H9 (cell line): ENCODE results near the gene PTCD1. TPM values are rescaled to one million over a fixed set of nuclear protein-coding genes. Genes with fewer than 3 reads are reported as not detected.

Experiments
- DNase-seq: peaks from one replicate; pipeline ENCODE4 v3.0.0-alpha.2; 2017
- H2AFZ ChIP-seq: one replicate; pipeline ENCODE4 v1.6.1; 2013; ENCODE audit warnings: mild to moderate bottlenecking, low read length, control low read depth, moderate library complexity
- H2AK5ac ChIP-seq: 2 replicates; pipeline ENCODE4 v1.6.1; 2013; ENCODE audit warnings: low read length, control low read depth, mixed read lengths; ENCODE audit not compliant: insufficient read length
- H2BK120ac ChIP-seq: one replicate; pipeline ENCODE4 v1.6.1; 2013; ENCODE audit warnings: low read depth, mild to moderate bottlenecking, low read length, control low read depth, inconsistent platforms; ENCODE audit not compliant: poor library complexity, severe bottlenecking
- H2BK12ac ChIP-seq: 2 replicates; pipeline ENCODE4 v1.6.1; 2013; ENCODE audit warnings: low read length, control low read depth, mixed read lengths, low read depth; ENCODE audit not compliant: insufficient read length
- H2BK15ac ChIP-seq: 2 replicates; pipeline ENCODE4 v1.6.1; 2013; ENCODE audit warnings: low read depth, low read length, control low read depth
- H2BK20ac ChIP-seq: one replicate; pipeline ENCODE4 v1.6.1; 2013; ENCODE audit warnings: low read depth, mild to moderate bottlenecking, low read length, control low read depth, inconsistent platforms; ENCODE audit not compliant: poor library complexity, severe bottlenecking
- H2BK5ac ChIP-seq: 2 replicates; pipeline ENCODE4 v1.6.1; 2013; ENCODE audit warnings: low read length, control low read depth, mixed read lengths; ENCODE audit not compliant: insufficient read length
- H3K14ac ChIP-seq: 2 replicates; pipeline ENCODE4 v1.6.1; 2013; ENCODE audit warnings: low read length, control low read depth; ENCODE audit not compliant: insufficient read depth
- H3K18ac ChIP-seq: 2 replicates; pipeline ENCODE4 v1.6.1; 2013; ENCODE audit warnings: low read depth, mild to moderate bottlenecking, mixed read lengths, low read length, control low read depth; ENCODE audit not compliant: insufficient read length
- H3K23ac ChIP-seq: 2 replicates; pipeline ENCODE4 v1.6.1; 2013; ENCODE audit warnings: low read length, control low read depth, mixed read lengths, low read depth; ENCODE audit not compliant: insufficient read length
- H3K23me2 ChIP-seq: 2 replicates; pipeline ENCODE4 v1.6.1; 2013; ENCODE audit warnings: low read depth, mild to moderate bottlenecking, mixed read lengths, low read length, control low read depth; ENCODE audit not compliant: insufficient read length, poor library complexity, severe bottlenecking
- H3K27ac ChIP-seq: 2 replicates; pipeline ENCODE4 v1.5.1; 2013; ENCODE audit warnings: low read length, control low read depth, mixed read lengths, low read depth; ENCODE audit not compliant: insufficient read length
- H3K27me3 ChIP-seq: 2 replicates; pipeline ENCODE4 v1.6.1; 2013; ENCODE audit warnings: low read length, control low read depth, inconsistent platforms; ENCODE audit not compliant: insufficient read depth
- H3K4ac ChIP-seq: 2 replicates; pipeline ENCODE4 v1.6.1; 2013; ENCODE audit warnings: low read depth, mild to moderate bottlenecking, control low read depth, inconsistent platforms, low read length, moderate library complexity
- H3K4me1 ChIP-seq: 2 replicates; pipeline ENCODE4 v1.6.1; 2013; ENCODE audit warnings: low read length, control low read depth, inconsistent platforms; ENCODE audit not compliant: insufficient read depth
- H3K4me2 ChIP-seq: 2 replicates; pipeline ENCODE4 v1.6.1; 2013; ENCODE audit warnings: low read length, control low read depth, mixed read lengths; ENCODE audit not compliant: insufficient read length, insufficient read depth
- H3K56ac ChIP-seq: 2 replicates; pipeline ENCODE4 v1.6.1; 2013; ENCODE audit warnings: low read depth, mild to moderate bottlenecking, mixed read lengths, low read length, control low read depth; ENCODE audit not compliant: insufficient read length
- H3K79me1 ChIP-seq: 2 replicates; pipeline ENCODE4 v1.6.1; 2013; ENCODE audit warnings: low read depth, mild to moderate bottlenecking, moderate library complexity, low read length, control low read depth, inconsistent platforms; ENCODE audit not compliant: insufficient read depth, poor library complexity, severe bottlenecking
- H3K79me2 ChIP-seq: 2 replicates; pipeline ENCODE4 v1.6.1; 2013; ENCODE audit warnings: low read length, control low read depth, inconsistent platforms; ENCODE audit not compliant: insufficient read depth
- H3K9ac ChIP-seq: 2 replicates; pipeline ENCODE4 v1.6.1; 2013; ENCODE audit warnings: low read length, control low read depth, mixed read lengths; ENCODE audit not compliant: insufficient read length; ENCODE audit errors: extremely low read depth
- H3K9me3 ChIP-seq: one replicate; pipeline ENCODE4 v1.6.1; 2013; ENCODE audit warnings: low read depth, low read length, inconsistent platforms; ENCODE audit not compliant: control insufficient read depth
- H3T11ph ChIP-seq: one replicate; pipeline ENCODE4 v1.6.1; 2013; ENCODE audit warnings: mild to moderate bottlenecking, low read length, control low read depth, inconsistent platforms
- H4K20me1 ChIP-seq: one replicate; pipeline ENCODE4 v1.6.1; 2013; ENCODE audit not compliant: control insufficient read depth, insufficient read length, insufficient read depth
- H4K5ac ChIP-seq: 2 replicates; pipeline ENCODE4 v1.6.1; 2013; ENCODE audit warnings: low read depth, mild to moderate bottlenecking, mixed read lengths, low read length, control low read depth; ENCODE audit not compliant: insufficient read length
- H4K8ac ChIP-seq: replicated peaks from 2 replicates; pipeline ENCODE4 v1.6.1; 2013; ENCODE audit warnings: low read length, control low read depth, mixed read lengths, low read depth; ENCODE audit not compliant: insufficient read length
- H4K91ac ChIP-seq: 2 replicates; pipeline ENCODE4 v1.6.1; 2013; ENCODE audit warnings: low read depth, mild to moderate bottlenecking, moderate library complexity, mixed read lengths, low read length, control low read depth; ENCODE audit not compliant: insufficient read length
- H3K27ac Mint-ChIP-seq, 3 experiments: 2 replicates in 2 of 3; 3 replicates in 1 of 3; pipeline ENCODE4 v1.8.0; 2020 to 2021; ENCODE audit warnings: mixed read lengths in 3 of 3, mild to moderate bottlenecking in 1 of 3, moderate library complexity in 1 of 3
- H3K27me3 Mint-ChIP-seq: 2 replicates; pipeline ENCODE4 v1.8.0; 2021; ENCODE audit warnings: low read depth, mild to moderate bottlenecking, moderate library complexity, mixed read lengths
- H3K36me3 Mint-ChIP-seq, 3 experiments: 2 replicates in 2 of 3; 3 replicates in 1 of 3; pipeline ENCODE4 v1.8.0; 2020 to 2021; ENCODE audit warnings: low read depth in 3 of 3, mixed read lengths in 3 of 3; ENCODE audit not compliant: insufficient read depth in 1 of 3
- H3K4me1 Mint-ChIP-seq, 2 experiments: 2 replicates each; pipeline ENCODE4 v1.8.0; 2020; ENCODE audit warnings: mixed read lengths in 2 of 2
- H3K4me3 Mint-ChIP-seq, 2 experiments: 2 replicates in 1 of 2; 3 replicates in 1 of 2; pipeline ENCODE4 v1.8.0; 2020 to 2021; ENCODE audit warnings: mild to moderate bottlenecking in 2 of 2, mixed read lengths in 2 of 2, moderate library complexity in 1 of 2
- H3K9me3 Mint-ChIP-seq, 2 experiments: 2 replicates in 1 of 2; 3 replicates in 1 of 2; pipeline ENCODE4 v1.8.0; 2020; ENCODE audit warnings: mild to moderate bottlenecking in 2 of 2, mixed read lengths in 2 of 2, moderate library complexity in 1 of 2
- WGBS: extraction: QIAGEN DNeasy Blood & Tissue Kit; methylation state at CpG from one replicate; pipeline ENCODE4 v1.1.7; 2013; ENCODE audit warnings: missing lambda C conversion rate, low lambda C conversion rate, mixed read lengths; ENCODE audit not compliant: insufficient read length; ENCODE audit errors: extremely low coverage; 5-methylcytosine and 5-hydroxymethylcytosine counted together
- total RNA-seq: library from RNA; stranded (reverse); gene quantifications from 2 replicates; pipeline ENCODE4 v1.2.1, GENCODE V29; 2021
- TF ChIP-seq, protein P1 (sequence below): fragments of 200-600 bp; sonication (generic); conservative IDR thresholded peaks from 3 replicates; pipeline ENCODE4 v1.8.0; 2021; ENCODE audit warnings: antibody characterized with exemption, mild to moderate bottlenecking

Gene PTCD1
- total RNA-seq, 1 experiment from 2014 or later, result 12.8 TPM

DNA sequence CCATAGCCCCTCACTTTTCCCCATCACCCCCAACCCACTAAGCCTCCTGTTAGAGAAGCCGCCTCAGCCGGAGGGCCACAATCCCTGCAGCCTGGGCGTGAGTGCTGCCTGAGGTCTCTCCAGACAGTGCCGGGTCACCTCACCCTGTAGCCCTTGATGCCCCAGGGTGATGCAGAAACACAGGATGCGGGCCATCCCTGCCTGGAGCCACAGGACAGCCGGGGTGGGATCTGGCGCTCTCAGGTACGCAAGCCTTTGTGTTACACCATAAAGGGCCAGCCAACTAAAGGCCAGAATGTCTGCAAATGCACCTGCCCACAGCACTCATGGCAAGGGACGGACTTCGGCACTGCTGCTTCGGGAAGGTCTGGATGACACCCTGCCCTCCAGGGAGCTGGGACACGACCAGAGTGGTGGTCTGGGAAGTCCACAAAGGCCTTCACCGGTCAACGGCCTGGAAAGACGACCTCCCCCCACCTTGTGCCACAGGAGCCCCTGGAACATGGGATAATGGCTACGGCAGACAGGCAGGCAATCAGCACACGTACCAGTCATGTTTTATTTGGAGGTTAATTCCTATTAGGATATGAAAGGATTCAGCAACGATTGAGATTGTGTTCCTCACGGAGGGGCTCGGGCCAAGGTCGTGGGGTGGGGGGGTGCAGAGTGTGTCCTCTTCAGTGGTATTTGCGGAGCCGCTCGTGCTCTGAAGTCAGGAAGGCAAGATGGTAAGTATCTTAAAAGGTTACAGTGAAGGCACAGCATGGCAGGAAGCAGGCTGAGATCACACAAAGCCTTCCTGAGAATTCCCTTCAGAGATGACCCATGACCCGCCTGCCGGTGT lies 19.3 kb upstream of the PTCD1 start:
- Histone ChIP-seq H3K9ac (no peak overlapping the region), H3K14ac (no peak overlapping the region), H3K4me1 (no peaks in the 10 kb centered on the region), H2BK120ac (no peak overlapping the region), H3K4me2 (no peak overlapping the region), H3K79me1 (peaks cover 8% of the 10 kb centered on the region), H4K91ac (no peak overlapping the region), H4K5ac (no peak overlapping the region), H3K79me2 (peaks cover 4% of the 10 kb centered on the region; the same call in 1 of the 2 replicates), H3K9me3 (no peaks in the 10 kb centered on the region), H2BK15ac (no peak overlapping the region), H2BK5ac (no peak overlapping the region), H2AK5ac (no peak overlapping the region), H4K20me1 (no peaks in the 10 kb centered on the region), H3K23ac (no peak overlapping the region), H2AFZ (no peak overlapping the region), H2BK12ac (no peak overlapping the region), H3K56ac (no peak overlapping the region), H4K8ac (no peak overlapping the region), H3K18ac (no peak overlapping the region), H3K4ac (no peak overlapping the region), H3T11ph (no peak overlapping the region), H3K27ac (no peak overlapping the region), H3K23me2 (no peaks in the 10 kb centered on the region), H3K27me3 (no peaks in the 10 kb centered on the region), H2BK20ac (no peak overlapping the region)
- 0 out of 5 replicates have a peak, but pooled peaks cover 0 to 3% of the 10 kb centered on the region in 2 experiments for H3K9me3 Mint-ChIP-seq
- no CpG with 5 or more reads among the region's 26 CpGs for WGBS
- H3K36me3 Mint-ChIP-seq, result peaks cover 45 to 94% (median 77%) of the 10 kb centered on the region in 3 experiments
- no peaks in the 10 kb centered on the region for H3K4me1 Mint-ChIP-seq
- peak overlapping the region in 2 of 3 experiments; percentile 30 to 35; a peak in 2 of 7 replicates for H3K27ac Mint-ChIP-seq
- no peaks in the 10 kb centered on the region; the same call in none of the 2 replicates for H3K27me3 Mint-ChIP-seq
- DNase-seq, result no peak
- TF ChIP-seq, protein P1, sequence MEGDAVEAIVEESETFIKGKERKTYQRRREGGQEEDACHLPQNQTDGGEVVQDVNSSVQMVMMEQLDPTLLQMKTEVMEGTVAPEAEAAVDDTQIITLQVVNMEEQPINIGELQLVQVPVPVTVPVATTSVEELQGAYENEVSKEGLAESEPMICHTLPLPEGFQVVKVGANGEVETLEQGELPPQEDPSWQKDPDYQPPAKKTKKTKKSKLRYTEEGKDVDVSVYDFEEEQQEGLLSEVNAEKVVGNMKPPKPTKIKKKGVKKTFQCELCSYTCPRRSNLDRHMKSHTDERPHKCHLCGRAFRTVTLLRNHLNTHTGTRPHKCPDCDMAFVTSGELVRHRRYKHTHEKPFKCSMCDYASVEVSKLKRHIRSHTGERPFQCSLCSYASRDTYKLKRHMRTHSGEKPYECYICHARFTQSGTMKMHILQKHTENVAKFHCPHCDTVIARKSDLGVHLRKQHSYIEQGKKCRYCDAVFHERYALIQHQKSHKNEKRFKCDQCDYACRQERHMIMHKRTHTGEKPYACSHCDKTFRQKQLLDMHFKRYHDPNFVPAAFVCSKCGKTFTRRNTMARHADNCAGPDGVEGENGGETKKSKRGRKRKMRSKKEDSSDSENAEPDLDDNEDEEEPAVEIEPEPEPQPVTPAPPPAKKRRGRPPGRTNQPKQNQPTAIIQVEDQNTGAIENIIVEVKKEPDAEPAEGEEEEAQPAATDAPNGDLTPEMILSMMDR, result no peak
- H3K4me3 Mint-ChIP-seq, result no peak overlapping the region
